Measurements from ENCODE around the gene CNNM3. TPM values are rescaled to one million over a fixed set of nuclear protein-coding genes. Genes with fewer than 3 reads are reported as not detected.
"Not testable (repeated sequence)": the region's sequence is repeated elsewhere in the genome, so short reads cannot be mapped to it uniquely, and the experiment has no call there.

Gene CNNM3
- total RNA-seq, 1 donor from 2014 or later = 65.2 TPM

- DNase-seq (ENCODE audit: low spot score) = no peak
Measured at GRCh38 chr2:96798733-96799622, 17.1 kb upstream of the CNNM3 start.

- no peak for DNase-seq (ENCODE audit: low spot score)
Measured at GRCh38 chr2:96799623-96799935, 16.5 kb upstream of the CNNM3 start.

GRCh38 chr2:96800061-96801004 lies 15.7 kb upstream of the CNNM3 start:
- no peak for DNase-seq (ENCODE audit: low spot score)

- DNase-seq (ENCODE audit: low spot score) = peak; percentile 68
Measured at GRCh38 chr2:96801005-96801785, 14.9 kb upstream of the CNNM3 start.

GRCh38 chr2:96801786-96802595 lies 14.1 kb upstream of the CNNM3 start:
- no peak for DNase-seq (ENCODE audit: low spot score)

GRCh38 chr2:96802721-96803120 lies 13.3 kb upstream of the CNNM3 start:
- no peak for DNase-seq (ENCODE audit: low spot score)

- DNase-seq (ENCODE audit: low spot score) = no peak
Measured at GRCh38 chr2:96804986-96805385, 11.1 kb upstream of the CNNM3 start.

GRCh38 chr2:96805946-96806345 lies 10.1 kb upstream of the CNNM3 start:
- not testable (repeated sequence) for DNase-seq (ENCODE audit: low spot score)

- DNase-seq (ENCODE audit: low spot score) = no peak
Measured at GRCh38 chr2:96806468-96807126, 9.5 kb upstream of the CNNM3 start.

GRCh38 chr2:96807127-96807471 lies 9.0 kb upstream of the CNNM3 start:
- DNase-seq (ENCODE audit: low spot score) = no peak

- DNase-seq (ENCODE audit: low spot score) = no peak
Measured at GRCh38 chr2:96808176-96808837, 7.8 kb upstream of the CNNM3 start.

GRCh38 chr2:96809216-96809882 lies 6.7 kb upstream of the CNNM3 start:
- no peak for DNase-seq (ENCODE audit: low spot score)

- no peak for DNase-seq (ENCODE audit: low spot score)
Measured at GRCh38 chr2:96809951-96810782, 5.9 kb upstream of the CNNM3 start.

GRCh38 chr2:96810783-96811192 lies 5.3 kb upstream of the CNNM3 start:
- no peak for DNase-seq (ENCODE audit: low spot score)

- no peak for DNase-seq (ENCODE audit: low spot score)
Measured at GRCh38 chr2:96811917-96812316, 4.2 kb upstream of the CNNM3 start.

GRCh38 chr2:96813656-96814055 lies 2.4 kb upstream of the CNNM3 start:
- no peak for DNase-seq (ENCODE audit: low spot score)

- no peak for DNase-seq (ENCODE audit: low spot score)
Measured at GRCh38 chr2:96815326-96816126, 542 bp upstream of the CNNM3 start.

Data from mucosa of gallbladder (tissue), 1 donor.